K562 treated with DMSO at 1 percent for 24 hours (cell line): Measurements from ENCODE around the gene SLC25A10. TPM values are rescaled to one million over a fixed set of nuclear protein-coding genes. Genes with fewer than 3 reads are reported as not detected.

Experiments
- total RNA-seq: library from RNA; unstranded; fragments of 300-600 nt; gene quantifications from 2 replicates; pipeline ENCODE4 v1.2.3, GENCODE V29; 2022; ENCODE audit warnings: low read depth; ENCODE audit not compliant: insufficient read depth

Gene SLC25A10, protein sequence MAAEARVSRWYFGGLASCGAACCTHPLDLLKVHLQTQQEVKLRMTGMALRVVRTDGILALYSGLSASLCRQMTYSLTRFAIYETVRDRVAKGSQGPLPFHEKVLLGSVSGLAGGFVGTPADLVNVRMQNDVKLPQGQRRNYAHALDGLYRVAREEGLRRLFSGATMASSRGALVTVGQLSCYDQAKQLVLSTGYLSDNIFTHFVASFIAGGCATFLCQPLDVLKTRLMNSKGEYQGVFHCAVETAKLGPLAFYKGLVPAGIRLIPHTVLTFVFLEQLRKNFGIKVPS
- total RNA-seq, result 86.5 and 86.6 TPM in 2 replicates

DNA sequence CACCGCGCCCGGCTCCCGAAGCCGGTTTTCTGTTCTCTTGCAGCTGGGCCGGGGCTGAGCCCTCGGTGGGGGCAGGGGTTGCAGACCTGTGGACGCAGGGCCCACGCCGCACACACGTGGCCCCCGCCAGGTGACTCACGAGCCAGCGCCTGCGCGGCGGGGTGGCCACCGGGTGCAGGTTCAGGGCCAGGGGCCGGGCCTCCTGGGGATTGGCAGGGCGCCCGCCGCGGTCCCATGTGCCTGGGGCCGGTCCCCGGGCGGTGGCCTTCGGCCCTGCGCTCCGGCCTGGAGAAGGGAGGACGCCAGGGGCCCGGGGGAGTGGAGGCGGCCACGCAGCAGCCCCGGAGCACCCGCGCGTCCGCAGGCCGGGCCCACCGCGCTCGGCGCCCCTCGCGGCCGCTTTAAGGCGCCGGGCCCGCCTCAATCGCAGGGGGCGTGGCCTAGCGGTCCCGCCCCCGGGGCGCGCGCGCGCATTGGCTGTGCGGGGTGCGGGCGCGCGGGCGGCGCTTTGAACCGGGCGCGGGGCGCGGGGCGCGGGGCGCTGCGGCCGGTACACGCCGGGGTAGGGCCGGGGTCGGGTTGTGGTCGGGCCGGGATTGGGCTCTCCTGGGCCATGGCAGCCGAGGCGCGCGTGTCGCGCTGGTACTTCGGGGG lies at the start of gene SLC25A10:
Gene SLC25A10 (plus strand): TSS at position 471 of the 654 bp plus-strand sequence. CDS start 143 bp downstream, at position 614.

DNA sequence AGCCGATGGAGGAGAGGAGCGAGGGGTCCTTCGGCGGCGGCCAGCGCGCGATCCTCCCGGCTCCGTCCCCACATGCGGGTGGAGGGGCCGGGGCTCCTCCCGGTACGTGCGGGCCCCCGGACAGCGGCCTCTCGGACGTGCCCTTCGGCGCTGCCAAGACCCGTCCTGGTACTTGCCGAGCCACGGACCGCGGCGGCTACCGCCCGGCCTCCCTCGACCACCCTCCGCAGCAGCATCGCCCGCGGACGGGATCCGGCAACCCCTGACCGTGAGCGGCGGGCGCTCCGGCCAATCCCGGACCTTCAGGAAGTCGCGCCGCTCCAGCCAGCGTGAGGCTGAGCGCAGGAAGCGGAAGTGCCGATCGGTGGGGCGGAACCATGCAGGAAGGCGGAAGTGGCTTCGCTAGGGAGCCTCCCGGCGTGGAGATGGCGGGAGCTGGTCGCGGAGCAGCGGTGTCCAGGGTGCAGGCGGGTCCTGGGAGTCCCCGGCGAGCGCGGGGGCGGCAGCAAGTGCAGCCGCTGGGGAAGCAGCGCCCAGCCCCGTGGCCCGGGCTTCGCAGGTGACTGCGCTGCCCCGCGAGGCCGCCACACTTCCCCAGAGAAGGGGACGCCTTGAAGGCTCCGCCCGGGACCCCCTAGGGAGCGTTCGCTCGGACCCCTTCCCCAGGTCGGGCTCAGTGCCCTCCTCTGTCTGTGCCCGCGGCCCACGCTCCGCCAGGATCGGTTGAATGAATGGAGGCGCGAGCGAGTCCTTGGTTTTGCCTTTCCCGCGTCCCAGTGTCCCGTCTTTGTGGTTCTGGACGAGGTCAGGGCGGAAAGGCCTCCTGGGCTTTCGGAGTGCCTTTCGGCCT lies 45.5 kb upstream of the SLC25A10 start, which contains the start of the genes CCDC137 and OXLD1:
Gene CCDC137 (plus strand): TSS at position 396 of the 850 bp plus-strand sequence. CDS start 30 bp downstream, at position 426.
Gene OXLD1 (minus strand): TSS at position 264 of the 850 bp plus-strand sequence. CDS start 28 bp downstream, at position 236.

DNA sequence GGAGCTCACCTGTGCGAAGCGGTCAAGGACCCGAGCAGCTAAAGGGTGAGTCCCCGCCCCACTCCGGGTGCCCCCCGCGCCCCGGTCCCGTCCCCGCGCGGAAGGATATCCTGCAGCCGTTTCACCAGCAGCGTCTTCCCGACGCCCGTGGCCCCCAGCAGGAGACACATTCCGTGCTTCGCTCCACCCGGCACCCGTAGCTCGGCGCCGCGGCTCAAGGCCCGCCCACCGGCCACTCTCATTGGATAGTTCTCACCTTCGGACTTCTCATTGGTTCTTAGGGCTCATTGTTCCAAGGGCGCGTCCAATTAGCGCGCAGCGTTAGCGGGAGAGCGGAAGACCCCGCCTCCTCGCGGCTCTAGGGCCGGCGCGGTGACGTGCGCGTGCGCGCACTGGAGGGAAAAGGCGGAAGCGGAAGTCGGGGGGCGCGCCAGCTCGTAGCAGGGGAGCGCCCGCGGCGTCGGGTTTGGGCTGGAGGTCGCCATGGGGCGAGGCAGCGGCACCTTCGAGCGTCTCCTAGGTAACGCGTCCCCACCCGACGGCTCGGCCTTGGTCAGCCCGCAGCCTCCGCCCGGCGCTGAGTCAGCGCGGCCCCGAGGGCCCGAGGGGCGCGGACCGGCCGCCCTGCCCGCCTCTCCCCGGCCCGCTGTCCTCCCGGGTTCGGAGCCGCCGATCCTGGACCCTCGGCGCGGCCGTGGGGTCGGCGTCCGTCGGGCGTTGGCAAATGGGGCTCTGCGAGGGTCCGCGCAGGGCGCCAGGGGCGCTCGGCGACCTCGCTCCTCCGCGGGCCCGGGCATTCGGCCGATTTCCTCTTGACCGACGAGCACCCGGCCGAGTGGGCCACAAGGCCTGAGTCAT lies 28.3 kb upstream of the SLC25A10 start, which contains the start of the genes ARL16 and HGS:
Gene ARL16 (minus strand): TSS at position 214 of the 858 bp plus-strand sequence. CDS start 44 bp downstream, at position 170.
Gene HGS (plus strand): TSS at position 428 of the 858 bp plus-strand sequence. CDS start 56 bp downstream, at position 484.

DNA sequence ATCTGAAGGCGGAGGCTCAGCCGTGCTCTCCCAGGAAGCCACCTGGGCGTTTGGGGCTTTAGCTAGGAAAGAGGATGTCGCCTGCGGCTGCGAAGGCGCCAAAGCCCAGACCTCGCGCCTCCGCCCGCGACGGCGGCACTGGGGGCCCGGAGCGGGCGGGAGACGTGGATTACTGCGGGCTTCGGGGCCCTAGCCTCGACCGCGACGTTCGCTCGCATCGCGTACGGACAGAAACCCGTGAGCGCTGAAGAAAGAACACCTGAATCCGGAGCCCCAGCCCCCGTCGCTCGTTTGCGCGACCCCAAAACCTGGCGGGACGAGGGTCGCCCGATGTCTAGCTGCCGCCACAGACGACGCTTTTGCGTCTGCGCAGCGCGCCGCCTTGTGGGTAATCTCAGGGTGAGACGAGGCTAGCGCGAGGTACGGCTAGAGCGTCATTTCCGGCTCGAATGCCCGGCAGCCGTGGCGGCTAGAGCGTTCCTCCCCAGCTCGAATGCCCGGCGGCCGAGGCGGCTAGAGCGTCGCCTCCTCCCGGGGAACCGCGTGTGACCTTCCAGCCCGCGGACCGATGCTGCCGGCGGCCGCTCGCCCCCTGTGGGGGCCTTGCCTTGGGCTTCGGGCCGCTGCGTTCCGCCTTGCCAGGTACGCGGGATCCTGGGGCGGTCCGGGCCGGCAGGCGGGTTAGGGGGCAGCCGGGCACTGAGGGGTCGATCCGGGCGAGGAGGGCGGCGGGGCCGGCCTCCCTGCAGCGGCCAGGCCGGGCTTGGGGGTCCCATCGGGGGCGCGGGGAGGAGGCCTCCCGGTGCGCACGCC lies 8.9 kb upstream of the SLC25A10 start, which contains the start of gene MRPL12:
Gene MRPL12 (plus strand): TSS at position 434 of the 813 bp plus-strand sequence. CDS start 135 bp downstream, at position 569.

Other genes starting within 250 kb of the SLC25A10 start
- 1,611 and 1,834 TPM in 2 replicates for gene ACTG1, start 199.5 kb upstream of the SLC25A10 start, total RNA-seq
- gene FSCN2, start 183.9 kb upstream of the SLC25A10 start, total RNA-seq, result 0.32 TPM in 1 of 2 replicates, not detected in the other
- 25.2 and 31.7 TPM in 2 replicates for gene FAAP100, start 159.9 kb upstream of the SLC25A10 start, total RNA-seq
- gene NPLOC4, start 75.2 kb upstream of the SLC25A10 start, total RNA-seq, result 121 and 124 TPM in 2 replicates
- gene TSPAN10, start 75.1 kb upstream of the SLC25A10 start, total RNA-seq, result 0.95 and 1.4 TPM in 2 replicates
- gene PDE6G, start 55.7 kb upstream of the SLC25A10 start, total RNA-seq, result not detected in 2 replicates
- gene OXLD1, start 45.7 kb upstream of the SLC25A10 start, total RNA-seq, result 131 and 152 TPM in 2 replicates
- gene CCDC137, start 45.5 kb upstream of the SLC25A10 start, total RNA-seq, result 38.7 and 44.1 TPM in 2 replicates
- gene ARL16, start 28.5 kb upstream of the SLC25A10 start, total RNA-seq, result 23.5 and 24.0 TPM in 2 replicates
- 113 and 135 TPM in 2 replicates for gene HGS, start 28.3 kb upstream of the SLC25A10 start, total RNA-seq
- 103 and 127 TPM in 2 replicates for gene MRPL12, start 8.9 kb upstream of the SLC25A10 start, total RNA-seq
- gene GCGR, start 91.9 kb downstream of the SLC25A10 start, total RNA-seq, result not detected in 2 replicates
- 252 and 259 TPM in 2 replicates for gene MCRIP1, start 121.0 kb downstream of the SLC25A10 start, total RNA-seq
- gene PPP1R27, start 122.8 kb downstream of the SLC25A10 start, total RNA-seq, result 1.0 TPM in 1 of 2 replicates, not detected in the other
- 656 and 712 TPM in 2 replicates for gene P4HB, start 148.3 kb downstream of the SLC25A10 start, total RNA-seq
- gene ARHGDIA, start 159.1 kb downstream of the SLC25A10 start, total RNA-seq, result 324 and 357 TPM in 2 replicates
- gene ALYREF, start 179.3 kb downstream of the SLC25A10 start, total RNA-seq, result 140 and 157 TPM in 2 replicates
- gene ANAPC11, start 179.4 kb downstream of the SLC25A10 start, total RNA-seq, result 618 and 662 TPM in 2 replicates
- 3.9 and 5.7 TPM in 2 replicates for gene NPB, start 190.0 kb downstream of the SLC25A10 start, total RNA-seq
- 51.5 and 62.4 TPM in 2 replicates for gene PCYT2, start 199.1 kb downstream of the SLC25A10 start, total RNA-seq
- gene SIRT7, start 205.9 kb downstream of the SLC25A10 start, total RNA-seq, result 49.3 and 56.8 TPM in 2 replicates
- 57.8 and 60.4 TPM in 2 replicates for gene MAFG, start 215.5 kb downstream of the SLC25A10 start, total RNA-seq
- 194 and 235 TPM in 2 replicates for gene PYCR1, start 225.0 kb downstream of the SLC25A10 start, total RNA-seq
- not detected in 2 replicates for gene MYADML2, start 234.9 kb downstream of the SLC25A10 start, total RNA-seq
- gene NOTUM, start 248.9 kb downstream of the SLC25A10 start, total RNA-seq, result 6.4 and 9.9 TPM in 2 replicates